ENCODE results near the gene MRPS35. TPM values are rescaled to one million over a fixed set of nuclear protein-coding genes. Genes with fewer than 3 reads are reported as not detected.

Gene MRPS35
- total RNA-seq, 4 donors from 2014 or later, result 27.5 to 50.7 (median 36.8) TPM

DNA sequence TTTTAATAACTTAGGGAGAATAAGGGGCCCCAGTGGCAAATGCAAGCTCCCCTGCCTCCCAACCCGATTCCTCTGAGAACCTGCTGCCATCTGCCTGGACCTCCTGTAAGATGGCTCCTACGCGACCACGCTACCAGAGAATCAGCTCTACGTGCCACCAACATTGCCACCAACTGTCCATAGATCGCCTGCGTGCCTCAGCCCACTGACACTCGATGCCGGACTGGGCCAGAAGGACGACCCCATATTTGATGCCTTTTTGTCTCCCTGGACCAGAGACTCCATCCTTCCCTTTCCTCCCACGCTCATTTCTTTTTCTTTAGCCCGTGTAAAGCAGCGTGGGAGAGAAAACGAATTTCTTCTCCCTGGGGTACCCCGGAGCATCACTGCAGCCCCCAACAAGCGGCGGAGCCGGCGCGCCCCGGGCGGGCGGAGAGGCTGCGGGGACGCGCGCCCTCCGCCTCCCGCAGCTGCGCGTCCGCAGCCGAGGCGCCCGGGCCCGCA, 68.8 kb downstream of the MRPS35 start:
- TF ChIP-seq, protein P1, sequence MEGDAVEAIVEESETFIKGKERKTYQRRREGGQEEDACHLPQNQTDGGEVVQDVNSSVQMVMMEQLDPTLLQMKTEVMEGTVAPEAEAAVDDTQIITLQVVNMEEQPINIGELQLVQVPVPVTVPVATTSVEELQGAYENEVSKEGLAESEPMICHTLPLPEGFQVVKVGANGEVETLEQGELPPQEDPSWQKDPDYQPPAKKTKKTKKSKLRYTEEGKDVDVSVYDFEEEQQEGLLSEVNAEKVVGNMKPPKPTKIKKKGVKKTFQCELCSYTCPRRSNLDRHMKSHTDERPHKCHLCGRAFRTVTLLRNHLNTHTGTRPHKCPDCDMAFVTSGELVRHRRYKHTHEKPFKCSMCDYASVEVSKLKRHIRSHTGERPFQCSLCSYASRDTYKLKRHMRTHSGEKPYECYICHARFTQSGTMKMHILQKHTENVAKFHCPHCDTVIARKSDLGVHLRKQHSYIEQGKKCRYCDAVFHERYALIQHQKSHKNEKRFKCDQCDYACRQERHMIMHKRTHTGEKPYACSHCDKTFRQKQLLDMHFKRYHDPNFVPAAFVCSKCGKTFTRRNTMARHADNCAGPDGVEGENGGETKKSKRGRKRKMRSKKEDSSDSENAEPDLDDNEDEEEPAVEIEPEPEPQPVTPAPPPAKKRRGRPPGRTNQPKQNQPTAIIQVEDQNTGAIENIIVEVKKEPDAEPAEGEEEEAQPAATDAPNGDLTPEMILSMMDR (IDR thresholded peaks at IDR 0.05; ENCODE audit: low read depth), result no peak

GRCh38 chr12:27779920-27780611, 69.4 kb downstream of the MRPS35 start, which contains the start of the genes KLHL42 and MANSC4:
TSS of gene KLHL42 (plus strand) at chr12:27780233. CDS start at chr12:27780331, 98 bp downstream.
TSS of gene MANSC4 (minus strand) at chr12:27780236. CDS start at chr12:27771276, 8,960 bp downstream.
- TF ChIP-seq, protein P1 (IDR thresholded peaks at IDR 0.05; ENCODE audit: low read depth), result no peak

DNA sequence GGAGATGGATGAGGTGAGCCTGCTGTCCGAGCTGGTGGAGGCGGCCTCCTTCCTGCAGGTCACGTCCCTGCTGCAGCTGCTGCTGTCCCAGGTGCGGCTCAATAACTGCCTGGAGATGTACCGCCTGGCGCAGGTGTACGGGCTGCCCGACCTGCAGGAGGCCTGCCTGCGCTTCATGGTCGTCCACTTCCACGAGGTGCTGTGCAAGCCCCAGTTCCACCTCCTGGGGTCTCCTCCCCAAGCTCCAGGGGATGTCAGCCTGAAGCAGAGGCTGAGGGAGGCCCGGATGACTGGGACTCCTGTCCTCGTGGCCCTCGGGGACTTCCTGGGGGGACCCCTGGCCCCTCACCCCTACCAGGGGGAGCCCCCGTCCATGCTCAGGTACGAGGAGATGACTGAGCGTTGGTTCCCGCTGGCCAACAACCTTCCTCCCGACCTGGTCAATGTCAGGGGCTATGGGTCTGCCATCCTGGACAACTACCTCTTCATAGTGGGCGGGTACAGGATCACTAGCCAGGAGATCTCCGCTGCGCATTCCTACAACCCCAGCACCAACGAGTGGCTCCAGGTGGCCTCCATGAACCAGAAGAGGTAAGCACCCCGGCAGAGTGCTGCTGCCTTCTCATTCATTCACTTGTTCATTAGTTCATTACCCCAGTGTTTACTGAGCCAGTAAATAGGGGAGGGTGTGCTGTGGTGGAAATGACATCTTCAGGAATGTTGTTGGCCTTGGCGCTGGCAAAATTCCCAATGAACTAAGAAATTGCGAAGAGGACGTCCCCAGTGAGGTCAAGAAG, 70.2 kb downstream of the MRPS35 start:
- TF ChIP-seq, protein P1 (IDR thresholded peaks at IDR 0.05; ENCODE audit: low read depth), result no peak

DNA sequence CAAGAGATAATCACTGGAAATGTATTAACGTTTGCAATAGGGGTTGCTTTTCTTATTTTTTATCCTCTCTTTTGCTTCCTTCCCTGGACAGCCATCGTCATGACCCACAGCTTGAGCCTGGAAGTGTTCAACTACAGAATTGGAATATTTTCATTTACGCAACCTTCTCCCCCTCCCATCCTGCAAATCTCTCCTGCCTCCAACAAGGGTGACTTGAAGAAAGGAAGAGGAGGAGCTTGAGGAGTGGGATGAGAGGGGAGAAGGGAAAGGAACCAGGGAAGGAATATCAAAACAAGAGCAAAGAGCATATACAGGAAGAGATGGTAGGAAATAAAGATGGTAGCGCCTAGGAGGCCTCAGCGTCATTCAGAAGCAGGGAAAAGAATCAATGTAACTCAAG, 71.0 kb downstream of the MRPS35 start:
- TF ChIP-seq, protein P1 (IDR thresholded peaks at IDR 0.05; ENCODE audit: low read depth), result no peak

- TF ChIP-seq, protein P1 (IDR thresholded peaks at IDR 0.05; ENCODE audit: low read depth), result no peak
These were observed 71.8 kb downstream of the MRPS35 start for GRCh38 chr12:27782481-27782880.

GRCh38 chr12:27785882-27786570, 75.4 kb downstream of the MRPS35 start:
- TF ChIP-seq, protein P1 (IDR thresholded peaks at IDR 0.05; ENCODE audit: low read depth), result no peak
